H1 (cell line): ENCODE measurements around the gene ZDHHC19. TPM values are rescaled to one million over a fixed set of nuclear protein-coding genes. Genes with fewer than 3 reads are reported as not detected.

Source experiments
- BCL11A ChIP-seq, 2 experiments: IDR thresholded peaks; one replicate each; pipeline ENCODE4 v1.6.1; 2011; ENCODE audit warnings: low read depth in 2 of 2, low read length in 2 of 2, mild to moderate bottlenecking in 2 of 2
- CHD2 ChIP-seq: IDR thresholded peaks from 2 replicates; pipeline ENCODE4 v1.6.1; 2012; ENCODE audit warnings: low read length, improper control_type of control experiment
- RAD21 ChIP-seq, 2 experiments: IDR thresholded peaks in 1 of 2; conservative IDR thresholded peaks in 1 of 2; 2 replicates each; pipeline ENCODE4 v1.6.1; 2011; ENCODE audit warnings: low read depth in 2 of 2, low read length in 2 of 2, improper control_type of control experiment in 1 of 2, inconsistent platforms in 1 of 2, mild to moderate bottlenecking in 1 of 2, moderate library complexity in 1 of 2
- RXRA ChIP-seq: IDR thresholded peaks from 2 replicates; pipeline ENCODE4 v1.6.1; 2011; ENCODE audit warnings: low read depth, mild to moderate bottlenecking, low read length, moderate library complexity; ENCODE audit not compliant: insufficient read depth
- TAF7 ChIP-seq: optimal IDR thresholded peaks from 2 replicates; pipeline ENCODE3; 2011; ENCODE audit warnings: low read depth, mild to moderate bottlenecking, inconsistent platforms, low read length, moderate library complexity, borderline replicate concordance
- ZNF274 ChIP-seq: IDR thresholded peaks from 2 replicates; pipeline ENCODE4 v1.7.0; 2012; ENCODE audit warnings: low read length, borderline replicate concordance; ENCODE audit errors: extremely low read depth
- polyA plus RNA-seq, 7 experiments: library from polyadenylated mRNA; depleted of rRNA in 3 of 7; stranded (reverse) in 5 of 7; unstranded in 2 of 7; fragments of >200 nt in 5 of 7; fragments of 200-250 nt in 2 of 7; gene quantifications; 1 replicate in 5 of 7; 2 replicates in 1 of 7; 4 replicates in 1 of 7; pipeline versions ENCODE4 v1.2.1 to v1.2.3, GENCODE V29; 2011 to 2013; ENCODE audit warnings: missing spikeins in 2 of 7, mixed read lengths in 2 of 7
- total RNA-seq: library from RNA; stranded (reverse); fragmentation: NEBNext Ultra II Directional; extraction: Animal tissue kit (Norgen Biotek cat#: 25700); gene quantifications from 2 replicates; pipeline ENCODE4 v1.2.1, GENCODE V29; 2021

ZDHHC19 gene
- total and polyA plus RNA-seq, 2 of the 8 experiments (the other 6 are each of a cell fraction or from before 2014, with no cell fraction given), result 2.5 to 4.1 TPM

- TF ChIP-seq RAD21 (IDR thresholded peaks at IDR 0.05 in 1 of 2, conservative IDR thresholded peaks at IDR 0.05 in 1 of 2; ENCODE audit: low read depth in 2 of 2, low read length in 2 of 2) (no peak), CHD2 (no peak), ZNF274 (no peak), TAF7 (no peak), RXRA (no peak), BCL11A (IDR thresholded peaks at IDR 0.05; ENCODE audit: low read depth in 2 of 2, low read length in 2 of 2) (no peak)
Measured at GRCh38 chr3:196217307-196218154, 6.3 kb upstream of the ZDHHC19 start (continued).
